Subcutaneous adipose tissue (tissue), 4 donors: ENCODE results near the gene CCBE1. TPM values are rescaled to one million over a fixed set of nuclear protein-coding genes. Genes with fewer than 3 reads are reported as not detected.

Experiments
- total RNA-seq, 4 donors: library from RNA; depleted of rRNA; stranded (reverse); fragments of >200 nt; gene quantifications; one replicate each; pipeline ENCODE4 v1.1.0, GENCODE V29; 2016
- TF ChIP-seq, protein P1 (sequence below): fragments of 450-650 bp; IDR thresholded peaks from one replicate; pipeline ENCODE4 v1.5.1; 2016; ENCODE audit warnings: low read depth, mild to moderate bottlenecking, control low read depth, antibody characterized with exemption, moderate library complexity

CCBE1 gene
- total RNA-seq, 4 donors from 2014 or later, result 2.6 to 12.4 (median 6.1) TPM

DNA sequence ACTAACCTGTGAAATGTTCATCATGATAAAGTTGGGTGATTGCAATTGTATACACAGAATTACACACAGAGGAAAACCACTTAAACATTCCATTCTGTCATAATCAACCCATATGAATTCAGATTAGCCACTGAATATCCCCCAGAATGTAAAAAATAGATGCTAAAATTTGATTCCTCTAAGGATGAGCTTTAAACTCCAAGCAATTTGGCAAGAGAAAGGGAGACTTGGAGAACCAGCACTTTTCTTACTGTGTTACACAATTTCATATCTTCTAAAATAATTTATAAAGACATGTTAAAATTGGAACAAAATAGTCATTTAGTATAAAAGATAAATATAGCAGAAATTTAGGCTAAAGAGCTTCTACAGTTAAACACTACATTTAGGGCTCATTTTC, 191.9 kb downstream of the CCBE1 start:
- TF ChIP-seq, protein P1, sequence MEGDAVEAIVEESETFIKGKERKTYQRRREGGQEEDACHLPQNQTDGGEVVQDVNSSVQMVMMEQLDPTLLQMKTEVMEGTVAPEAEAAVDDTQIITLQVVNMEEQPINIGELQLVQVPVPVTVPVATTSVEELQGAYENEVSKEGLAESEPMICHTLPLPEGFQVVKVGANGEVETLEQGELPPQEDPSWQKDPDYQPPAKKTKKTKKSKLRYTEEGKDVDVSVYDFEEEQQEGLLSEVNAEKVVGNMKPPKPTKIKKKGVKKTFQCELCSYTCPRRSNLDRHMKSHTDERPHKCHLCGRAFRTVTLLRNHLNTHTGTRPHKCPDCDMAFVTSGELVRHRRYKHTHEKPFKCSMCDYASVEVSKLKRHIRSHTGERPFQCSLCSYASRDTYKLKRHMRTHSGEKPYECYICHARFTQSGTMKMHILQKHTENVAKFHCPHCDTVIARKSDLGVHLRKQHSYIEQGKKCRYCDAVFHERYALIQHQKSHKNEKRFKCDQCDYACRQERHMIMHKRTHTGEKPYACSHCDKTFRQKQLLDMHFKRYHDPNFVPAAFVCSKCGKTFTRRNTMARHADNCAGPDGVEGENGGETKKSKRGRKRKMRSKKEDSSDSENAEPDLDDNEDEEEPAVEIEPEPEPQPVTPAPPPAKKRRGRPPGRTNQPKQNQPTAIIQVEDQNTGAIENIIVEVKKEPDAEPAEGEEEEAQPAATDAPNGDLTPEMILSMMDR, result no peak

DNA sequence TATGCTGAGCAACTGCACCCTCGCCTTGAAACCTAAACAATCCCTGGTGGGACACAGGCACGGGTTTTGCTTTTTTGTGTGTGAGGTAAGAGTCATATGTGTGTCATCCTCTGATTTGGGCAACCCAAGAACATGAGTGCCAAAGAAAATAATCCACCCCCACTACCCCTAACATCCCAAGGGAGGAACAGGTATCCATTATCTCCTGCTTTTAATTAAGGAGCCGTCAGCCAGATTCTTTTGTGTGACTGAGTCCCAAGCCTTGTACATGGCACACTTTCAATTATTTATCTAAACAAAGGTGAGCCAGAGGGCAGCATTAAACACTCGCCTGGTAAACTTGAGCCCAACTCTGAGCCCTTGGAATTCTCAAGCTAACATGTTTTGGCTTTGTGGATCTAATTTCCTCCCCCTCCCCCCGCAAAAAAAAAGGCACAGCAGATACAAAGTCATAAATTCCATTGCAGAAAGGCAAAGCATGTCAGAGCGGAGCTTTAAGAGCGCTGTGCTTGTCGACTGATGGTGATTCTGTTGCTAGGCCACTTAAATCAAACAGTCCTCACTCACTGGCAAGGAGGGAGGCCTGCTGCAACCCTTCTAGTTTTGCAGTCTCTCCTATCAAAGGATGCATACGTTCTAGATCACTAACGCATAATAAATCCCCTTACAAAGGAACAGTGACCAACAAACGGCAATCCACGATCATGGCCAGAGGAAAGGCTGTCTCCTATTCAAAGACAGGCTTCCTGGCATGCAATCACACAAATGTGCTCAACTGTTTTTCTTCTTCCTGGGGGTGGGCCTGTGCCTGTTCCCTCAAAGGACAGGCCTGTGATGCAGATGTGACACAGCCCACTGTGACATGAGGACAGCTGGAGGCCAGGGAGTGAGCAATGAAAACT, 194.7 kb downstream of the CCBE1 start:
- TF ChIP-seq, protein P1, result no peak

DNA sequence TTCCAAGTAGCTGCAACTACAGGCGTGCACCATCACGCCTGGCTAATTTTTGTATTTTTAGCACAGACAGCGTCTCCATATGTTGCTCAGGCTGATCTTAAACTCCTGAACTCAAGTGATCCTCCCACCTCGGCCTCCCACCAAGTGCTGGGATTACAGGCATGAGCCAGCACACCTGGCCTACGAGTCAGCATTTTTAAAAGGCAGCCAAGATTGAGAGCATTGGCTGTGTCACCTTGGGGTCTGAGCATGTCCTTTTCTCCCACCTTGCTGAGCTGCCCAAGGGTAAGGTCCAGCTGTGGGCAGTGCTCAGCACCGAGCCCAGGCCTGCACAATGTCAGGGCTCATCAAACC, 195.3 kb downstream of the CCBE1 start:
- TF ChIP-seq, protein P1, result no peak

DNA sequence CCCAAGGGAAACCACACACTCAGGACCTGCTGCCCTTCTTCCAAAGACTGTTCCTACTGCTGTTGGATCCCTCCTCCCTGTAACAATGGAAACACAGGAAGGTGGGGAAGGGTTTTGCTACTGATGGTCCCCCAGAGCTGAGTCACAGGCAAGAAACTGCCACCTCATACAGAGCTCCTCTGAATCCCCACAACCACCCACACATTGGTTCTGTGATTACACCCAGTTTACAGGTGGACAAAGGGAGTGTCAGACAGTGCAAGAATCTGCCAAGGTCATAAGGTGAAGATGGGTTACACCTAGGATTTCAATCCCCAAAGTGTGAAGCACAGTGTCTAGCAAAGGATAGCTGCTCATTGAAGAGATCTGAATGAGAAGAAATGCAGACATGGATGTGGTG, 196.5 kb downstream of the CCBE1 start:
- TF ChIP-seq, protein P1, result no peak

DNA sequence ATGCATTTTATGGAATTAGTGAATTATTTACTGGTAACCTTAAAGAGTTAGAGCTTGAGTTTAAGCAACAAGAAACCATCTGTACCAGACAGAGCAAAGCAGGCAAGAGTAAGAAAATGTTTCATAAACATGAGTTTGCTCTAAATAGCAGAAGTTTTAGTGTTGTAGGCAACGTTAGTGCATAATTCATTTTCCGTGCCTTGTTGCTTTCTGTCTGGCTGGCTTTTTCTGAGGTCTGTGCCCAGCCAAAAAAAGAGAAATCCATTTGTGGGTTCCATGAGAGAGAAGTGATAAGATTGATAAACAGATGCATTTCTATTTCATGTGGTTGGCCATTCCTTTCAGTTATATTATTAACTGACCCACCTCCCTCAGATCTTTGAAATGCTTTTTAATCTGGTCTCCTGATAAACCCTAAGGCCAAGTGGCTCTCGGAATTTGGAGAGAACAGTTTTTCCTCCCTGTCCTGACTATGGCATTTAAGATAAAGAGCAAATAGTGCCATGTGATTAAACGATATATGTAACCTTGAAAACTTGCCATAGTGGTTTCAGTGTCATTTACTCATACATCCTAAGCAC, 198.6 kb downstream of the CCBE1 start:
- TF ChIP-seq, protein P1, result no peak

DNA sequence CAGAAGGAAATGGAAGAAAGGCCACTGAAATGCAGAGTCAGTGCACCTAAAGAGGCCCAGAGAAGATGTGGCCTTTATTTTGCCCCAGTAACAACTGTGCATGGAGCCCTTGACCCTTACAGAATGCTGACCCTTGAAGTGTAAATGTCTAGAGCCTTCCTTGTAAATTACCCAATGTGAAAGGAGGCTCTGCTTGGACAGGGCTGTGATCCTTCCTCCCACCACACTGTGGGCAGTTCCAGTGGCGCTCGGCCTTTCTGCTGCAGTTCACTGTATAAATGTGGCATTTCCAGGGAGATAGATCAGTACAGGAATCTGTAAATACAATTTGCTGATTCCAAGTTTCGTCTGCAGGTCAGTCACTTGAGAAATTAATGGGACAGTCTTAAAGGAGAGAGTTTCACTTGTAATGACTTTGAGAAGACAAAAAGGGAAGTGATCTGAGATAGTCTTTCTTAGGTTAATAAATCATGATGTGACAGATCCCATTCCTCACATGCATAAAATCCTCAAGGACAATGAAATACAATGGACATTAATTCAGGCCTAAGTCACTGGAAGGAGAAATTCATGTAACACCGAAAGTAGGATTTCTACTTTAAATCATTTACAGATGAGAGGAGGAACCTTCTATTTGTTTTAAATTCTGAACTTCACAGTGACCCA, 204.3 kb downstream of the CCBE1 start:
- TF ChIP-seq, protein P1, result no peak

DNA sequence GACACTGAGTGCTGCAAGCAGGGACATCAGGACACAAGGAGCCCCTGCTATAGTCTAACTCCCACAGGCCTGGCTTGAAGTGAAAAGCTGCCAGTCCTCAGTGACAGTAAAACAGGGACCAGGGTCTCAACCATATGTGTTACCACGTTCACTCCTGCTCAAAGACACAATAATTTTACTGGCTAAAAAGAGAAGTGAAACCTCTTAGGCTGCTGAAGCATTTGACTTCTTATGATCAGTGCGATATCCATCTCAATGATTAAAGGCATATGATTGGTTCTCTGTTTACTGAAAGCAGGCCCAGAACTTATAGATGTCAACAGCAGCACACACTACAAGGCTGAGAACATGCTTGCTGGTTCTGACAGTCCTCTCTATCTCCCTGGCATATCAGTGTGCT, 208.3 kb downstream of the CCBE1 start:
- TF ChIP-seq, protein P1, result no peak
